ENCODE data around the gene RSPO4.

DNA sequence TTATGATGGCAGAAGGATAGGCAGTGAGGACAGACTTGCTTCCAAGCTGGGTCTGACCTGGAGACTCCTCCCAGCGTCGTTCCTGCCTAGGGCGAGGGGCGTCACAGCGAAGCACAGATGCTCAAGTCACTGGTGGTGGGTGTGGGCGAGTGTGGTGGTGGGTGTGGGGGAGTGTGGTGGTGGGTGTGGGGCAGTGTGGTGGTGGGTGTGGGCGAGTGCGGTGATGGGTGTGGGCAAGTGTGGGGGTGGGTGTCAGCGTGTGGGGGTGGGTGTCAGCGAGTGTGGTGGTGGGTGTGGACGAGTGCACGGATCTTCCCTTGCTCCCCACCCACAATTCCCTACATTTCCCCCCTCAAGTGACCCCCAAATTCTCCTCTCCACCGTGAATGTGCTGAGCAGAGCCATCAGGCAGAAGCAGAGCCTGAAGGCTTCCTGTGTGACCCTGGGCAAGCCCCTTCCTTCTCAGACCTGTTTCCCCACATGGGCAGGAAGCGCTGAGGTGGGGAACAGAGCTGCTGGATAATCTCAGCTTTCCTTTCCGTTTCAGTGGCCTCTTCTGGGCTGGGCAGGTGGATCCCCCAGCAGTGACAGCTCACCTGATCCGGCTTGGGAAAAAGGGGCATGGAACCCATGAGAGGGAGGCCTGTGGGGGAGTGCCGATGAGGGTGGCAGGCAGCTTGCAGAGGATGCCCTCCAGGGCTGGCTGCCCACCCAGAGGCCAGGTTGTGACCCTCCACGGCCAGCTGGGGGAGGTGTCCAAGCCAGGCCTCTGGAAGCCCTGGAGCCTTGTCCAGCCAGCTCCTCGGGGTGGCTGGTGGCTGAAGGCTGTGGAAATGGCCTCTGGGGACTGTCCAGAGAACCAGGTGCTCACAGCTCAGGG is 42.9 kb downstream of the RSPO4 start:
- TF ChIP-seq POLR2AphosphoS5 (IDR thresholded peaks at IDR 0.05; ENCODE audit: low read depth) (no peak), EZH2 (IDR thresholded peaks at IDR 0.05; ENCODE audit: low read depth, unreplicated experiment) (no peak), JUNB (IDR thresholded peaks at IDR 0.05; ENCODE audit: unreplicated experiment) (no peak), EZH2phosphoT487 (IDR thresholded peaks at IDR 0.05; ENCODE audit: unreplicated experiment) (no peak), CREB1 (CRISPR knock-in tag; IDR thresholded peaks at IDR 0.05; ENCODE audit: low read depth) (no peak), ZNF331 (CRISPR knock-in tag; IDR thresholded peaks at IDR 0.05; ENCODE audit: low read depth) (no peak), ZNF114 (CRISPR knock-in tag; IDR thresholded peaks at IDR 0.05) (no peak), STAT1 (IDR thresholded peaks at IDR 0.05; ENCODE audit: unreplicated experiment) (no peak), NANOG (IDR thresholded peaks at IDR 0.05; ENCODE audit: borderline replicate concordance) (no peak)
- TF ChIP-seq, protein P1, sequence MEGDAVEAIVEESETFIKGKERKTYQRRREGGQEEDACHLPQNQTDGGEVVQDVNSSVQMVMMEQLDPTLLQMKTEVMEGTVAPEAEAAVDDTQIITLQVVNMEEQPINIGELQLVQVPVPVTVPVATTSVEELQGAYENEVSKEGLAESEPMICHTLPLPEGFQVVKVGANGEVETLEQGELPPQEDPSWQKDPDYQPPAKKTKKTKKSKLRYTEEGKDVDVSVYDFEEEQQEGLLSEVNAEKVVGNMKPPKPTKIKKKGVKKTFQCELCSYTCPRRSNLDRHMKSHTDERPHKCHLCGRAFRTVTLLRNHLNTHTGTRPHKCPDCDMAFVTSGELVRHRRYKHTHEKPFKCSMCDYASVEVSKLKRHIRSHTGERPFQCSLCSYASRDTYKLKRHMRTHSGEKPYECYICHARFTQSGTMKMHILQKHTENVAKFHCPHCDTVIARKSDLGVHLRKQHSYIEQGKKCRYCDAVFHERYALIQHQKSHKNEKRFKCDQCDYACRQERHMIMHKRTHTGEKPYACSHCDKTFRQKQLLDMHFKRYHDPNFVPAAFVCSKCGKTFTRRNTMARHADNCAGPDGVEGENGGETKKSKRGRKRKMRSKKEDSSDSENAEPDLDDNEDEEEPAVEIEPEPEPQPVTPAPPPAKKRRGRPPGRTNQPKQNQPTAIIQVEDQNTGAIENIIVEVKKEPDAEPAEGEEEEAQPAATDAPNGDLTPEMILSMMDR (conservative IDR thresholded peaks at IDR 0.05; ENCODE audit: low read depth in 2 of 2) = no peak
- TF ChIP-seq, protein P2, sequence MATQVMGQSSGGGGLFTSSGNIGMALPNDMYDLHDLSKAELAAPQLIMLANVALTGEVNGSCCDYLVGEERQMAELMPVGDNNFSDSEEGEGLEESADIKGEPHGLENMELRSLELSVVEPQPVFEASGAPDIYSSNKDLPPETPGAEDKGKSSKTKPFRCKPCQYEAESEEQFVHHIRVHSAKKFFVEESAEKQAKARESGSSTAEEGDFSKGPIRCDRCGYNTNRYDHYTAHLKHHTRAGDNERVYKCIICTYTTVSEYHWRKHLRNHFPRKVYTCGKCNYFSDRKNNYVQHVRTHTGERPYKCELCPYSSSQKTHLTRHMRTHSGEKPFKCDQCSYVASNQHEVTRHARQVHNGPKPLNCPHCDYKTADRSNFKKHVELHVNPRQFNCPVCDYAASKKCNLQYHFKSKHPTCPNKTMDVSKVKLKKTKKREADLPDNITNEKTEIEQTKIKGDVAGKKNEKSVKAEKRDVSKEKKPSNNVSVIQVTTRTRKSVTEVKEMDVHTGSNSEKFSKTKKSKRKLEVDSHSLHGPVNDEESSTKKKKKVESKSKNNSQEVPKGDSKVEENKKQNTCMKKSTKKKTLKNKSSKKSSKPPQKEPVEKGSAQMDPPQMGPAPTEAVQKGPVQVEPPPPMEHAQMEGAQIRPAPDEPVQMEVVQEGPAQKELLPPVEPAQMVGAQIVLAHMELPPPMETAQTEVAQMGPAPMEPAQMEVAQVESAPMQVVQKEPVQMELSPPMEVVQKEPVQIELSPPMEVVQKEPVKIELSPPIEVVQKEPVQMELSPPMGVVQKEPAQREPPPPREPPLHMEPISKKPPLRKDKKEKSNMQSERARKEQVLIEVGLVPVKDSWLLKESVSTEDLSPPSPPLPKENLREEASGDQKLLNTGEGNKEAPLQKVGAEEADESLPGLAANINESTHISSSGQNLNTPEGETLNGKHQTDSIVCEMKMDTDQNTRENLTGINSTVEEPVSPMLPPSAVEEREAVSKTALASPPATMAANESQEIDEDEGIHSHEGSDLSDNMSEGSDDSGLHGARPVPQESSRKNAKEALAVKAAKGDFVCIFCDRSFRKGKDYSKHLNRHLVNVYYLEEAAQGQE (IDR thresholded peaks at IDR 0.05; ENCODE audit: unreplicated experiment) = no peak
- TF ChIP-seq, protein P3, sequence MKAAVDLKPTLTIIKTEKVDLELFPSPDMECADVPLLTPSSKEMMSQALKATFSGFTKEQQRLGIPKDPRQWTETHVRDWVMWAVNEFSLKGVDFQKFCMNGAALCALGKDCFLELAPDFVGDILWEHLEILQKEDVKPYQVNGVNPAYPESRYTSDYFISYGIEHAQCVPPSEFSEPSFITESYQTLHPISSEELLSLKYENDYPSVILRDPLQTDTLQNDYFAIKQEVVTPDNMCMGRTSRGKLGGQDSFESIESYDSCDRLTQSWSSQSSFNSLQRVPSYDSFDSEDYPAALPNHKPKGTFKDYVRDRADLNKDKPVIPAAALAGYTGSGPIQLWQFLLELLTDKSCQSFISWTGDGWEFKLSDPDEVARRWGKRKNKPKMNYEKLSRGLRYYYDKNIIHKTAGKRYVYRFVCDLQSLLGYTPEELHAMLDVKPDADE (IDR thresholded peaks at IDR 0.05) = no peak
- TF ChIP-seq, protein P4, sequence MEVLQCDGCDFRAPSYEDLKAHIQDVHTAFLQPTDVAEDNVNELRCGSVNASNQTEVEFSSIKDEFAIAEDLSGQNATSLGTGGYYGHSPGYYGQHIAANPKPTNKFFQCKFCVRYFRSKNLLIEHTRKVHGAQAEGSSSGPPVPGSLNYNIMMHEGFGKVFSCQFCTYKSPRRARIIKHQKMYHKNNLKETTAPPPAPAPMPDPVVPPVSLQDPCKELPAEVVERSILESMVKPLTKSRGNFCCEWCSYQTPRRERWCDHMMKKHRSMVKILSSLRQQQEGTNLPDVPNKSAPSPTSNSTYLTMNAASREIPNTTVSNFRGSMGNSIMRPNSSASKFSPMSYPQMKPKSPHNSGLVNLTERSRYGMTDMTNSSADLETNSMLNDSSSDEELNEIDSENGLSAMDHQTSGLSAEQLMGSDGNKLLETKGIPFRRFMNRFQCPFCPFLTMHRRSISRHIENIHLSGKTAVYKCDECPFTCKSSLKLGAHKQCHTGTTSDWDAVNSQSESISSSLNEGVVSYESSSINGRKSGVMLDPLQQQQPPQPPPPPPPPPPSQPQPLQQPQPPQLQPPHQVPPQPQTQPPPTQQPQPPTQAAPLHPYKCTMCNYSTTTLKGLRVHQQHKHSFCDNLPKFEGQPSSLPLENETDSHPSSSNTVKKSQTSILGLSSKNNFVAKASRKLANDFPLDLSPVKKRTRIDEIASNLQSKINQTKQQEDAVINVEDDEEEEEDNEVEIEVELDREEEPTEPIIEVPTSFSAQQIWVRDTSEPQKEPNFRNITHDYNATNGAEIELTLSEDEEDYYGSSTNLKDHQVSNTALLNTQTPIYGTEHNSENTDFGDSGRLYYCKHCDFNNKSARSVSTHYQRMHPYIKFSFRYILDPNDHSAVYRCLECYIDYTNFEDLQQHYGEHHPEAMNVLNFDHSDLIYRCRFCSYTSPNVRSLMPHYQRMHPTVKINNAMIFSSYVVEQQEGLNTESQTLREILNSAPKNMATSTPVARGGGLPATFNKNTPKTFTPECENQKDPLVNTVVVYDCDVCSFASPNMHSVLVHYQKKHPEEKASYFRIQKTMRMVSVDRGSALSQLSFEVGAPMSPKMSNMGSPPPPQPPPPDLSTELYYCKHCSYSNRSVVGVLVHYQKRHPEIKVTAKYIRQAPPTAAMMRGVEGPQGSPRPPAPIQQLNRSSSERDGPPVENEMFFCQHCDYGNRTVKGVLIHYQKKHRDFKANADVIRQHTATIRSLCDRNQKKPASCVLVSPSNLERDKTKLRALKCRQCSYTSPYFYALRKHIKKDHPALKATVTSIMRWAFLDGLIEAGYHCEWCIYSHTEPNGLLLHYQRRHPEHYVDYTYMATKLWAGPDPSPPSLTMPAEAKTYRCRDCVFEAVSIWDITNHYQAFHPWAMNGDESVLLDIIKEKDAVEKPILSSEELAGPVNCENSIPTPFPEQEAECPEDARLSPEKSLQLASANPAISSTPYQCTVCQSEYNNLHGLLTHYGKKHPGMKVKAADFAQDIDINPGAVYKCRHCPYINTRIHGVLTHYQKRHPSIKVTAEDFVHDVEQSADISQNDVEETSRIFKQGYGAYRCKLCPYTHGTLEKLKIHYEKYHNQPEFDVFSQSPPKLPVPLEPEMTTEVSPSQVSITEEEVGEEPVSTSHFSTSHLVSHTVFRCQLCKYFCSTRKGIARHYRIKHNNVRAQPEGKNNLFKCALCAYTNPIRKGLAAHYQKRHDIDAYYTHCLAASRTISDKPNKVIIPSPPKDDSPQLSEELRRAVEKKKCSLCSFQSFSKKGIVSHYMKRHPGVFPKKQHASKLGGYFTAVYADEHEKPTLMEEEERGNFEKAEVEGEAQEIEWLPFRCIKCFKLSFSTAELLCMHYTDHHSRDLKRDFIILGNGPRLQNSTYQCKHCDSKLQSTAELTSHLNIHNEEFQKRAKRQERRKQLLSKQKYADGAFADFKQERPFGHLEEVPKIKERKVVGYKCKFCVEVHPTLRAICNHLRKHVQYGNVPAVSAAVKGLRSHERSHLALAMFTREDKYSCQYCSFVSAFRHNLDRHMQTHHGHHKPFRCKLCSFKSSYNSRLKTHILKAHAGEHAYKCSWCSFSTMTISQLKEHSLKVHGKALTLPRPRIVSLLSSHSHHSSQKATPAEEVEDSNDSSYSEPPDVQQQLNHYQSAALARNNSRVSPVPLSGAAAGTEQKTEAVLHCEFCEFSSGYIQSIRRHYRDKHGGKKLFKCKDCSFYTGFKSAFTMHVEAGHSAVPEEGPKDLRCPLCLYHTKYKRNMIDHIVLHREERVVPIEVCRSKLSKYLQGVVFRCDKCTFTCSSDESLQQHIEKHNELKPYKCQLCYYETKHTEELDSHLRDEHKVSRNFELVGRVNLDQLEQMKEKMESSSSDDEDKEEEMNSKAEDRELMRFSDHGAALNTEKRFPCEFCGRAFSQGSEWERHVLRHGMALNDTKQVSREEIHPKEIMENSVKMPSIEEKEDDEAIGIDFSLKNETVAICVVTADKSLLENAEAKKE (CRISPR knock-in tag; IDR thresholded peaks at IDR 0.05) = no peak

Measured in GM23338 (cell line).